ENCODE data around the gene KLF13.

DNA sequence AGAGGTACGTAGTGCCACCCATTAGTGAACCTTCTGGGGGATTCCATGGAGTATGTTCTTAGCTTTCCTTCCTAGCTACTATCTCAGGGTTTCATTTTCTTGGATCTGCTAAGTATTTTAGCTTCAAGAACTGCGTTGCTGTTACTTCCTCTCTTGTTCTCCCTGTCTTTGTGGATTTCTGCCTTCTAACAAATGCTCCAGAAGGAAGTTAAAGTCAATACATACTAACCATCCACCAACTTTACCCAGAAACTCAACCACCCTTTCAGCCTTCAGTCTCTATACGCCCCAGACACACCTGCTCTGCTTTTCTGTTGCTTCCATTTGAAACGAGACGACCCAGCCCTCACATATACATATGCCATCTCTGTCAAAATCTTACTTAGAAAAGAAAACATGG, 2.4 kb upstream of the KLF13 start:
- TF ChIP-seq, protein P1, sequence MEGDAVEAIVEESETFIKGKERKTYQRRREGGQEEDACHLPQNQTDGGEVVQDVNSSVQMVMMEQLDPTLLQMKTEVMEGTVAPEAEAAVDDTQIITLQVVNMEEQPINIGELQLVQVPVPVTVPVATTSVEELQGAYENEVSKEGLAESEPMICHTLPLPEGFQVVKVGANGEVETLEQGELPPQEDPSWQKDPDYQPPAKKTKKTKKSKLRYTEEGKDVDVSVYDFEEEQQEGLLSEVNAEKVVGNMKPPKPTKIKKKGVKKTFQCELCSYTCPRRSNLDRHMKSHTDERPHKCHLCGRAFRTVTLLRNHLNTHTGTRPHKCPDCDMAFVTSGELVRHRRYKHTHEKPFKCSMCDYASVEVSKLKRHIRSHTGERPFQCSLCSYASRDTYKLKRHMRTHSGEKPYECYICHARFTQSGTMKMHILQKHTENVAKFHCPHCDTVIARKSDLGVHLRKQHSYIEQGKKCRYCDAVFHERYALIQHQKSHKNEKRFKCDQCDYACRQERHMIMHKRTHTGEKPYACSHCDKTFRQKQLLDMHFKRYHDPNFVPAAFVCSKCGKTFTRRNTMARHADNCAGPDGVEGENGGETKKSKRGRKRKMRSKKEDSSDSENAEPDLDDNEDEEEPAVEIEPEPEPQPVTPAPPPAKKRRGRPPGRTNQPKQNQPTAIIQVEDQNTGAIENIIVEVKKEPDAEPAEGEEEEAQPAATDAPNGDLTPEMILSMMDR (conservative IDR thresholded peaks at IDR 0.05 in 1 of 2, IDR thresholded peaks at IDR 0.05 in 1 of 2; ENCODE audit: low read depth in 1 of 2, low read length in 2 of 2), result no peak
- no peak for TF ChIP-seq EZH2 (IDR thresholded peaks at IDR 0.05; ENCODE audit: low read length, missing control alignments)
